Muscle layer of duodenum (tissue), 2 donors: Measurements from ENCODE around the gene ACTL6A.

Source experiments
- H3K27ac ChIP-seq: one replicate; pipeline ENCODE4 v1.7.0; 2013; ENCODE audit warnings: mild to moderate bottlenecking, low read length
- H3K27me3 ChIP-seq: one replicate; pipeline ENCODE4 v1.7.0; 2013; ENCODE audit warnings: low read depth, mild to moderate bottlenecking, control low read depth, low read length
- H3K36me3 ChIP-seq, 2 donors: one replicate each; pipeline ENCODE4 v1.7.0; 2013; ENCODE audit warnings: low read length in 2 of 2, control low read depth in 1 of 2, mild to moderate bottlenecking in 1 of 2; ENCODE audit not compliant: insufficient read depth in 2 of 2, control insufficient read depth in 1 of 2
- H3K4me1 ChIP-seq, 2 donors: one replicate each; pipeline ENCODE4 v1.7.0; 2013; ENCODE audit warnings: low read length in 2 of 2, mild to moderate bottlenecking in 2 of 2, control low read depth in 1 of 2, moderate library complexity in 1 of 2; ENCODE audit not compliant: insufficient read depth in 2 of 2, control insufficient read depth in 1 of 2
- H3K4me3 ChIP-seq, 2 donors: one replicate each; pipeline ENCODE4 v1.7.0; 2013; ENCODE audit warnings: low read length in 2 of 2, low read depth in 1 of 2, mild to moderate bottlenecking in 1 of 2
- H3K9me3 ChIP-seq, 2 donors: one replicate each; pipeline ENCODE4 v1.7.0; 2013; ENCODE audit warnings: low read length in 2 of 2, control low read depth in 1 of 2, mild to moderate bottlenecking in 1 of 2; ENCODE audit not compliant: control insufficient read depth in 1 of 2
- donor health status: healthy.

Gene ACTL6A

GRCh38 chr3:179542375-179542774 lies 20.4 kb upstream of the ACTL6A start:
- Histone ChIP-seq H3K36me3 (no peaks in the 10 kb centered on the region), H3K27me3 (no peaks in the 10 kb centered on the region), H3K4me1 (no peaks in the 10 kb centered on the region)

GRCh38 chr3:179544981-179545645 lies 17.6 kb upstream of the ACTL6A start:
- H3K27ac ChIP-seq = no peak overlapping the region
- H3K4me3 ChIP-seq = no peak overlapping the region
- H3K27me3 ChIP-seq = no peaks in the 10 kb centered on the region
- no peaks in the 10 kb centered on the region for H3K36me3 ChIP-seq
- no peaks in the 10 kb centered on the region for H3K9me3 ChIP-seq
- H3K4me1 ChIP-seq = no peaks in the 10 kb centered on the region

More at GRCh38 chr3:179542375-179542774, 20.4 kb upstream of the ACTL6A start:
- H3K4me3 ChIP-seq = no peak overlapping the region
- no peaks in the 10 kb centered on the region for H3K9me3 ChIP-seq
- no peak overlapping the region for H3K27ac ChIP-seq

GRCh38 chr3:179546814-179547241 lies 15.9 kb upstream of the ACTL6A start:
- Histone ChIP-seq H3K4me1 (peaks cover 0 to 8% of the 10 kb centered on the region in 2 donors), H3K27ac (no peak overlapping the region), H3K9me3 (no peaks in the 10 kb centered on the region), H3K4me3 (no peak overlapping the region), H3K27me3 (no peaks in the 10 kb centered on the region), H3K36me3 (no peaks in the 10 kb centered on the region)

GRCh38 chr3:179551349-179552105 lies 11.2 kb upstream of the ACTL6A start:
- Histone ChIP-seq H3K9me3 (no peaks in the 10 kb centered on the region), H3K36me3 (no peaks in the 10 kb centered on the region), H3K27me3 (no peaks in the 10 kb centered on the region), H3K4me1 (peaks cover 0 to 9% of the 10 kb centered on the region in 2 donors), H3K4me3 (no peak overlapping the region), H3K27ac (no peak overlapping the region)

- Histone ChIP-seq H3K4me1 (peaks cover 3% of the 10 kb centered on the region in 2 donors), H3K27me3 (no peaks in the 10 kb centered on the region), H3K4me3 (no peak overlapping the region), H3K9me3 (no peaks in the 10 kb centered on the region), H3K27ac (no peak overlapping the region), H3K36me3 (no peaks in the 10 kb centered on the region)
Observed at GRCh38 chr3:179558742-179559364, 3.9 kb upstream of the ACTL6A start.

- Histone ChIP-seq H3K9me3 (no peaks in the 10 kb centered on the region), H3K4me3 (no peak overlapping the region), H3K27ac (no peak overlapping the region), H3K4me1 (peaks cover 7 to 10% of the 10 kb centered on the region in 2 donors), H3K36me3 (no peaks in the 10 kb centered on the region), H3K27me3 (no peaks in the 10 kb centered on the region)
Observed at GRCh38 chr3:179560791-179561190, 1.9 kb upstream of the ACTL6A start.

GRCh38 chr3:179563271-179563783 lies 601 bp downstream of the ACTL6A start:
- Histone ChIP-seq H3K27ac (peak overlapping the region; percentile 71), H3K36me3 (no peaks in the 10 kb centered on the region), H3K4me3 (peak overlapping the region; percentile 78 to 88), H3K9me3 (no peaks in the 10 kb centered on the region), H3K4me1 (peaks cover 7 to 10% of the 10 kb centered on the region in 2 donors), H3K27me3 (no peaks in the 10 kb centered on the region)

GRCh38 chr3:179565496-179565895 lies 2.8 kb downstream of the ACTL6A start:
- Histone ChIP-seq H3K27me3 (no peaks in the 10 kb centered on the region), H3K4me3 (no peak overlapping the region), H3K9me3 (no peaks in the 10 kb centered on the region), H3K36me3 (peaks cover 7 to 8% of the 10 kb centered on the region in 2 donors), H3K4me1 (peaks cover 7 to 10% of the 10 kb centered on the region in 2 donors), H3K27ac (no peak overlapping the region)

GRCh38 chr3:179580992-179581391 lies 18.3 kb downstream of the ACTL6A start:
- no peak overlapping the region for H3K4me3 ChIP-seq
- H3K27ac ChIP-seq = no peak overlapping the region
- H3K4me1 ChIP-seq = no peaks in the 10 kb centered on the region
- no peaks in the 10 kb centered on the region for H3K9me3 ChIP-seq
- peaks cover 41 to 44% of the 10 kb centered on the region in 2 donors for H3K36me3 ChIP-seq
- H3K27me3 ChIP-seq = no peaks in the 10 kb centered on the region

- peaks cover 62 to 79% of the 10 kb centered on the region in 2 donors for H3K36me3 ChIP-seq
- H3K4me1 ChIP-seq = peaks cover 0 to 4% of the 10 kb centered on the region in 2 donors
- no peak overlapping the region for H3K27ac ChIP-seq
- H3K9me3 ChIP-seq = no peaks in the 10 kb centered on the region
- no peak overlapping the region for H3K4me3 ChIP-seq
- H3K27me3 ChIP-seq = no peaks in the 10 kb centered on the region
Observed at GRCh38 chr3:179589143-179589542, 26.4 kb downstream of the ACTL6A start.

GRCh38 chr3:179590669-179591068 lies 27.9 kb downstream of the ACTL6A start:
- Histone ChIP-seq H3K27me3 (no peaks in the 10 kb centered on the region), H3K4me3 (no peak overlapping the region), H3K27ac (no peak overlapping the region), H3K9me3 (no peaks in the 10 kb centered on the region), H3K4me1 (peaks cover 0 to 4% of the 10 kb centered on the region in 2 donors), H3K36me3 (peaks cover 68 to 83% of the 10 kb centered on the region in 2 donors)
